ENCODE results near the gene NKTR.

Gene NKTR

GRCh38 chr3:42656680-42657610, 56.5 kb downstream of the NKTR start:
- DNase-seq (ENCODE audit: extremely low read depth, low read depth) = no peak
- no peak for TF ChIP-seq CTCF (IDR thresholded peaks at IDR 0.05; ENCODE audit: low read depth, low read length, missing control alignments)
- H3K4me3 ChIP-seq (replicated peaks; ENCODE audit: low read depth, low read length) = no peak overlapping the region

GRCh38 chr3:42657675-42658074, 57.2 kb downstream of the NKTR start:
- no peak overlapping the region for H3K4me3 ChIP-seq (replicated peaks; ENCODE audit: low read depth, low read length)
- TF ChIP-seq CTCF (IDR thresholded peaks at IDR 0.05; ENCODE audit: low read depth, low read length, missing control alignments) = no peak
- DNase-seq (ENCODE audit: extremely low read depth, low read depth) = no peak

GRCh38 chr3:42658091-42658770, 57.7 kb downstream of the NKTR start:
- no peak overlapping the region for H3K4me3 ChIP-seq (replicated peaks; ENCODE audit: low read depth, low read length)
- no peak for TF ChIP-seq CTCF (IDR thresholded peaks at IDR 0.05; ENCODE audit: low read depth, low read length, missing control alignments)
- DNase-seq (ENCODE audit: extremely low read depth, low read depth) = no peak

- no peak for TF ChIP-seq CTCF (IDR thresholded peaks at IDR 0.05; ENCODE audit: low read depth, low read length, missing control alignments)
- DNase-seq (ENCODE audit: extremely low read depth, low read depth) = no peak
- H3K4me3 ChIP-seq (replicated peaks; ENCODE audit: low read depth, low read length) = no peak overlapping the region
Measured at GRCh38 chr3:42658771-42659390, 58.4 kb downstream of the NKTR start.

- no peak overlapping the region for H3K4me3 ChIP-seq (replicated peaks; ENCODE audit: low read depth, low read length)
- no peak for TF ChIP-seq CTCF (IDR thresholded peaks at IDR 0.05; ENCODE audit: low read depth, low read length, missing control alignments)
- DNase-seq (ENCODE audit: extremely low read depth, low read depth) = no peak
Measured at GRCh38 chr3:42659451-42660130, 59.1 kb downstream of the NKTR start.

GRCh38 chr3:42660131-42660715, 59.7 kb downstream of the NKTR start:
- TF ChIP-seq CTCF (IDR thresholded peaks at IDR 0.05; ENCODE audit: low read depth, low read length, missing control alignments) = no peak
- no peak overlapping the region for H3K4me3 ChIP-seq (replicated peaks; ENCODE audit: low read depth, low read length)
- DNase-seq (ENCODE audit: extremely low read depth, low read depth) = no peak

Measured in HFF-Myc (cell line).